Measurements from ENCODE around the gene CDPF1.

The CDPF1 gene

GRCh38 chr22:46288846-46289243 is 38.8 kb upstream of the CDPF1 start:
- no peak for DNase-seq (ENCODE audit: low read depth)
- TF ChIP-seq CTCF (IDR thresholded peaks at IDR 0.05; ENCODE audit: control insufficient read depth, extremely low read depth, insufficient read depth) = no peak
- H3K4me3 ChIP-seq (ENCODE audit: low read depth, low read length) = no peak overlapping the region

GRCh38 chr22:46287873-46288751 is 38.0 kb upstream of the CDPF1 start:
- DNase-seq (ENCODE audit: low read depth) = no peak
- no peak for TF ChIP-seq CTCF (IDR thresholded peaks at IDR 0.05; ENCODE audit: control insufficient read depth, extremely low read depth, insufficient read depth)
- no peak overlapping the region for H3K4me3 ChIP-seq (ENCODE audit: low read depth, low read length)

- H3K4me3 ChIP-seq (ENCODE audit: low read depth, low read length) = no peak overlapping the region
- no peak for TF ChIP-seq CTCF (IDR thresholded peaks at IDR 0.05; ENCODE audit: control insufficient read depth, extremely low read depth, insufficient read depth)
- DNase-seq (ENCODE audit: low read depth) = no peak
Observed at GRCh38 chr22:46286941-46287872, 37.1 kb upstream of the CDPF1 start.

- no peak overlapping the region for H3K4me3 ChIP-seq (ENCODE audit: low read depth, low read length)
- TF ChIP-seq CTCF (IDR thresholded peaks at IDR 0.05; ENCODE audit: control insufficient read depth, extremely low read depth, insufficient read depth) = no peak
- no peak for DNase-seq (ENCODE audit: low read depth)
Observed at GRCh38 chr22:46286006-46286405, 35.9 kb upstream of the CDPF1 start.

GRCh38 chr22:46281866-46282678 is 32.0 kb upstream of the CDPF1 start:
- no peak for TF ChIP-seq CTCF (IDR thresholded peaks at IDR 0.05; ENCODE audit: control insufficient read depth, extremely low read depth, insufficient read depth)
- H3K4me3 ChIP-seq (ENCODE audit: low read depth, low read length) = no peak overlapping the region
- DNase-seq (ENCODE audit: low read depth) = no peak

DNA sequence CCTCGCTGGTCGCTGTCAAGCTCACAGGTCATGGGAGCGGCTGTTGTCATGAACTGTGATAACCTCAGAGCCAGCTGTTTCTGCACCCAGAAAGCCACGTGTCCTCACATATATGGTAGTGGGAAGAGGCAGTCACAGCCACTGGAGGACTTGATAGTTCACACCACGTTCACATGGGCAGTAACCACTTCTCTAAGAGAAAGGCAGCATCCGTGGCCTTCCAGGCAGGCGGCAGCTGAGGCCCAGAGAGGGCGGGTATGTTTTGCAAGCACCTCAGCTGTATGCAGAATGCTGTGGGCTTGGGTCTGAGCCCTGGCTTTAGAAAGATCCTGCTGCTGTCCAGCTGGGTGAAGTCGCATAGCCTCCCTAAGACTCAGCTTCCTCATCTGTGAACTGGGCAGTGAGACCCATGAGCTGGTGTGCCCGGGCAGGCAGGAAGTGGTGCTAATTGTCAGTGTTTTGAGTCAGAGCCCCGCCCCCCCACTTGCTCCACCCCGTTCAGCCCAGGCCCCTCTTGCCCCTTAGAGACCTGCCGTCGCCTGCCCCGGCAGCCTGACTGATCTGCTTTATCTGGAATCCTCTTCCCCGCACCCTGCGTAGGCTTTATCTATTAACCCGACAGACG is 31.0 kb upstream of the CDPF1 start:
- no peak for TF ChIP-seq CTCF (IDR thresholded peaks at IDR 0.05; ENCODE audit: control insufficient read depth, extremely low read depth, insufficient read depth)
- H3K4me3 ChIP-seq (ENCODE audit: low read depth, low read length) = no peak overlapping the region
- no peak for DNase-seq (ENCODE audit: low read depth)
